ENCODE data around the gene MRPL10. TPM values are rescaled to one million over a fixed set of nuclear protein-coding genes. Genes with fewer than 3 reads are reported as not detected.

Gene MRPL10
- total and polyA plus RNA-seq, 2 donors (not counting 3 experiments of a cell fraction or from before 2014, with no cell fraction given): 43.4 to 84.0 TPM

GRCh38 chr17:47810901-47811635 is 20.3 kb downstream of the MRPL10 start:
- DNase-seq (ENCODE audit: low read depth, low spot score) (no peak), FAIRE-seq (no peak)
- no peaks in the 10 kb centered on the region for H4K20me1 ChIP-seq (replicated peaks; ENCODE audit: control insufficient read depth, extremely low read depth, insufficient read depth, low read length)
- H3K27ac ChIP-seq (ENCODE audit: insufficient read depth, low read depth, low read length): peak overlapping the region; percentile 54
- no peaks in the 10 kb centered on the region for H3K79me2 ChIP-seq (ENCODE audit: control insufficient read depth, insufficient read depth, low read length)
- TF ChIP-seq POLR2A (IDR thresholded peaks at IDR 0.05; ENCODE audit: low read depth, low read length) (no peak), FOS (IDR thresholded peaks at IDR 0.05; ENCODE audit: borderline replicate concordance, insufficient read depth, low read length) (no peak), MYC (IDR thresholded peaks at IDR 0.05; ENCODE audit: low read depth, low read length) (no peak), JUN (IDR thresholded peaks at IDR 0.05; ENCODE audit: borderline replicate concordance, insufficient read depth, insufficient read length, low read depth) (no peak), GATA2 (IDR thresholded peaks at IDR 0.05; ENCODE audit: insufficient read depth, insufficient read length, low read depth, low read length) (no peak), EZH2 (IDR thresholded peaks at IDR 0.05; ENCODE audit: borderline replicate concordance, low read depth, low read length, severe bottlenecking) (no peak), POLR2AphosphoS5 (IDR thresholded peaks at IDR 0.05; ENCODE audit: insufficient read depth, low read depth, low read length) (no peak), MAX (IDR thresholded peaks at IDR 0.05; ENCODE audit: insufficient read depth, insufficient read length) (no peak)
- no peak overlapping the region for H2AFZ ChIP-seq (ENCODE audit: low read depth, low read length)
- H3K9ac ChIP-seq (replicated peaks; ENCODE audit: extremely low read depth, insufficient read depth, low read length): no peak overlapping the region
- peaks cover 3 to 58% of the 10 kb centered on the region in 2 experiments for H3K36me3 ChIP-seq (ENCODE audit: control insufficient read depth in 2 of 2, extremely low read depth in 1 of 2, insufficient read depth in 2 of 2, low read length in 2 of 2)
- no peaks in the 10 kb centered on the region for H3K27me3 ChIP-seq (ENCODE audit: control insufficient read depth in 2 of 2, insufficient read depth in 2 of 2, low read length in 2 of 2)
- dilution Hi-C loops (cut with MboI; ENCODE audit: extremely low pct_ligation_motif_present, low sequenced_read_pairs) (no loop called here), intact Hi-C loops (cut with micrococcal nuclease) (no loop called here)
- ChIA-PET CTCF (interaction anchor here (1.4 kb wide), 1 partner anchor 10 kb away, joined by 5 read pairs; no protein-coding TSS in a partner anchor), POLR2A (no interaction called here)
- no peaks in the 10 kb centered on the region for H3K9me1 ChIP-seq (replicated peaks; ENCODE audit: control insufficient read depth, extremely low read depth, insufficient read depth, low read length)
- H3K9me3 ChIP-seq (replicated peaks; ENCODE audit: control insufficient read depth, insufficient read depth, low read length): no peaks in the 10 kb centered on the region
- H3K4me3 ChIP-seq (replicated peaks in 1 of 3; ENCODE audit: insufficient read depth in 1 of 3, low read depth in 1 of 3, low read length in 3 of 3): no peak overlapping the region
- H3K4me1 ChIP-seq (ENCODE audit: control insufficient read depth, extremely low read depth, insufficient read depth, low read length): peaks cover 9% of the 10 kb centered on the region
- no peak overlapping the region for H3K4me2 ChIP-seq (ENCODE audit: insufficient read depth, low read length)
- no TSS peak for BruUV-seq (replicated peaks)
